Subcutaneous adipose tissue (tissue), 4 donors: ENCODE data around the gene PRRT1. TPM values are rescaled to one million over a fixed set of nuclear protein-coding genes. Genes with fewer than 3 reads are reported as not detected.

Source experiments
- total RNA-seq, 4 donors: library from RNA; depleted of rRNA; stranded (reverse); fragments of >200 nt; gene quantifications; one replicate each; pipeline ENCODE4 v1.1.0, GENCODE V29; 2016
- TF ChIP-seq, protein P1 (sequence below): fragments of 450-650 bp; IDR thresholded peaks from one replicate; pipeline ENCODE4 v1.5.1; 2016; ENCODE audit warnings: low read depth, mild to moderate bottlenecking, control low read depth, antibody characterized with exemption, moderate library complexity

The PRRT1 gene
- total RNA-seq, 4 donors from 2014 or later: 0.34 to 1.3 (median 0.57) TPM; not detected in 1

DNA sequence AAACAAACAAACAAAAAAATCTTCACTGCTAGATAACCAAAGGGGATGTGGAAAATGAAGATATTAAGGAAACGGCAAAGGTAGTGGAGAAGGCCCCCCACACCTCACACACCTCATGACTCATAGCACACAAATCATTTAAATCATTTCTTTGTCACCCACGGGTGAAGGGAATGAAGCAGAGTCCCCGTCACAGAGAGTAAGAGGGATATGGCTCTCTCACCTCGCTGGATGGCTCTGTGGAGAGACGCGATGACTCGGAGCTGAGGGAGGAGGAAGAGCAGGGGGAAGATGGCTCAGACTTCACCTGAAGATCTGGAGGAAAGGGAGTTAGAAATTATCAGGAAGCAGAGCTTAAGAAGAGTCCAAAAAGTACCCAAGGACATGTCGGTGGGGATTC, 24.9 kb downstream of the PRRT1 start:
- TF ChIP-seq, protein P1, sequence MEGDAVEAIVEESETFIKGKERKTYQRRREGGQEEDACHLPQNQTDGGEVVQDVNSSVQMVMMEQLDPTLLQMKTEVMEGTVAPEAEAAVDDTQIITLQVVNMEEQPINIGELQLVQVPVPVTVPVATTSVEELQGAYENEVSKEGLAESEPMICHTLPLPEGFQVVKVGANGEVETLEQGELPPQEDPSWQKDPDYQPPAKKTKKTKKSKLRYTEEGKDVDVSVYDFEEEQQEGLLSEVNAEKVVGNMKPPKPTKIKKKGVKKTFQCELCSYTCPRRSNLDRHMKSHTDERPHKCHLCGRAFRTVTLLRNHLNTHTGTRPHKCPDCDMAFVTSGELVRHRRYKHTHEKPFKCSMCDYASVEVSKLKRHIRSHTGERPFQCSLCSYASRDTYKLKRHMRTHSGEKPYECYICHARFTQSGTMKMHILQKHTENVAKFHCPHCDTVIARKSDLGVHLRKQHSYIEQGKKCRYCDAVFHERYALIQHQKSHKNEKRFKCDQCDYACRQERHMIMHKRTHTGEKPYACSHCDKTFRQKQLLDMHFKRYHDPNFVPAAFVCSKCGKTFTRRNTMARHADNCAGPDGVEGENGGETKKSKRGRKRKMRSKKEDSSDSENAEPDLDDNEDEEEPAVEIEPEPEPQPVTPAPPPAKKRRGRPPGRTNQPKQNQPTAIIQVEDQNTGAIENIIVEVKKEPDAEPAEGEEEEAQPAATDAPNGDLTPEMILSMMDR: no peak

DNA sequence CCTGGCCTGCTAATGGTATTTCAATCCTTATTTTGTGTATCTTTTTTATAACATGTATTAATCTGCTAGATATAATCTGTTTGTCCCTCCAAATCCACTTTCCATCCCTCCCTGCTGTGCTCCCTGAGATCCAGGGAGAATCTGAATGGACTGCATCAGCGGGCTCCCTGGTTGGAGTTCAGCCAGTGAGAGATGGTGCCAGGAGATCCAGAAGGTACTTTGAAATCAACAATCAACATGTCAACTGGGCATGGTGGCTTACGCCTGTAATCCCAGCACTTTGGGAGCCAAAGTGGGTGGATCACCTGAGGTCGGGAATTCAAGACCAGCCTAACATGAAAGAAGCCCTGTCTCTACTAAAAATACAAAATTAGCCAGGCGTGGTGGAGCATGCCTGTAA, 28.1 kb downstream of the PRRT1 start:
- TF ChIP-seq, protein P1: no peak

- TF ChIP-seq, protein P1: no peak
Observed at GRCh38 chr6:32120573-32121059, 31.1 kb downstream of the PRRT1 start.

GRCh38 chr6:32118782-32119628, 32.7 kb downstream of the PRRT1 start:
- TF ChIP-seq, protein P1: no peak

DNA sequence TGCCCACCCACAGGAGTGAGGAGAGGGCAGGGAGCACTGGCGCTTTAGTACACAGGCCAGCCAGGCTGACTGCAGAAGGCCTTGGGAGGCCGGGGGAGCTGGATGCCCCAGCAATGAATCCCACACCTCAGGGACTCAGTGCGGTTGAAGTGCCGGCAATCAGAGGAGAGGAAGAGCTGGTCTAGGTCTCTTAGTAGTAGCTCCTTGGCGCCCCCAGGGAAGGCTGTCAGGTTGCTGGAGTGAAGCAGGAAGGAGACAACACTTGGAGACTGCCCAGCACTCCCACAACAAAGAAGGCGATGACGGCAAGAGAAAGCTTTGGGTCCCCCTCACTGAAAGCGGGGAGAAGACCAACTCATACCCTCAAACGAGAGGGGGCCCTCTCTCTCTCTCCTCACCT, 34.3 kb downstream of the PRRT1 start:
- TF ChIP-seq, protein P1: no peak

- TF ChIP-seq, protein P1: no peak
Observed at GRCh38 chr6:32116674-32117073, 35.1 kb downstream of the PRRT1 start.

GRCh38 chr6:32115623-32116022, 36.1 kb downstream of the PRRT1 start:
- TF ChIP-seq, protein P1: no peak
